Kidney (tissue), 14 donors: ENCODE results near the gene UNC5A. TPM values are rescaled to one million over a fixed set of nuclear protein-coding genes. Genes with fewer than 3 reads are reported as not detected.

Source experiments
- DNase-seq, 5 donors: peaks; one replicate each; pipeline ENCODE4 v3.0.0-alpha.2; 2013 to 2020
- FAIRE-seq: peaks from 2 replicates; lab custom pipeline; 2012; peaks lifted over from hg19 to GRCh38; lab: Jason Lieb, UNC
- H3K27ac ChIP-seq, 2 donors: one replicate each; pipeline ENCODE4 v1.7.0; 2013; ENCODE audit warnings: low read depth in 2 of 2, low read length in 2 of 2, inconsistent platforms in 1 of 2
- H3K27me3 ChIP-seq: one replicate; pipeline ENCODE4 v1.7.1; 2013; ENCODE audit warnings: low read length, inconsistent platforms; ENCODE audit not compliant: control insufficient read depth, insufficient read depth
- H3K36me3 ChIP-seq, 3 donors: one replicate each; pipeline versions ENCODE4 v1.7.0 to v1.7.1; 2013; ENCODE audit warnings: low read length in 3 of 3, control low read depth in 1 of 3, inconsistent platforms in 1 of 3; ENCODE audit not compliant: insufficient read depth in 3 of 3, control insufficient read depth in 2 of 3
- H3K4me1 ChIP-seq, 3 donors: one replicate each; pipeline versions ENCODE4 v1.7.0 to v1.7.1; 2013; ENCODE audit warnings: low read length in 3 of 3, inconsistent platforms in 1 of 3, low read depth in 1 of 3; ENCODE audit not compliant: control insufficient read depth in 2 of 3, insufficient read depth in 2 of 3
- H3K4me3 ChIP-seq, 3 donors: one replicate each; pipeline versions ENCODE4 v1.7.0 to v1.8.1; 2013; ENCODE audit warnings: low read length in 3 of 3, control low read depth in 1 of 3, inconsistent platforms in 1 of 3
- H3K9ac ChIP-seq, 3 donors: one replicate each; pipeline versions ENCODE4 v1.7.0 to v1.7.1; 2013; ENCODE audit warnings: low read length in 3 of 3, control low read depth in 1 of 3, inconsistent platforms in 1 of 3
- H3K9me3 ChIP-seq, 3 donors: one replicate each; pipeline versions ENCODE4 v1.7.0 to v1.7.1; 2013; ENCODE audit warnings: low read length in 3 of 3, control low read depth in 1 of 3, inconsistent platforms in 1 of 3; ENCODE audit not compliant: control insufficient read depth in 2 of 3, insufficient read depth in 1 of 3
- CTCF ChIP-seq: IDR thresholded peaks from 3 replicates; pipeline ENCODE4 v1.5.1; 2012; ENCODE audit warnings: mild to moderate bottlenecking, moderate library complexity, borderline replicate concordance; ENCODE audit not compliant: insufficient read depth; ENCODE audit errors: extremely low read depth
- intact Hi-C: fragments of 100-400 bp; cut with DNase I; formaldehyde crosslinking; loops from one replicate; pipeline ENCODE4 v1.11.1; 2022
- polyA plus RNA-seq: library from polyadenylated mRNA; stranded (reverse); fragments of 350-450 nt; fragmentation: Illumina TruSeq; extraction: RNeasy Lipid Tissue Mini Kit (QIAGEN cat#74804); gene quantifications from one replicate; pipeline ENCODE4 v1.2.3, GENCODE V29; 2014; ENCODE audit warnings: low read depth, low replicate concordance; ENCODE audit not compliant: insufficient read depth
- total RNA-seq: library from RNA; stranded (reverse); fragmentation: NEBNext Ultra II Directional; extraction: Animal tissue kit (Norgen Biotek cat#: 25700); gene quantifications from one replicate; pipeline ENCODE4 v1.2.1, GENCODE V29; 2021
- donor health status: control.
- donor health status: control.
- donor health status: control.
- donor health status: control.
- donor health status: control.
- donor health status: DM: yes; HTN: yes; CAD: no.
- donor health status: Normal renal cell carcinoma (clear cell type).

UNC5A gene
- total and polyA plus RNA-seq, 2 donors from 2014 or later, result 1.5 TPM; not detected in 1

DNA sequence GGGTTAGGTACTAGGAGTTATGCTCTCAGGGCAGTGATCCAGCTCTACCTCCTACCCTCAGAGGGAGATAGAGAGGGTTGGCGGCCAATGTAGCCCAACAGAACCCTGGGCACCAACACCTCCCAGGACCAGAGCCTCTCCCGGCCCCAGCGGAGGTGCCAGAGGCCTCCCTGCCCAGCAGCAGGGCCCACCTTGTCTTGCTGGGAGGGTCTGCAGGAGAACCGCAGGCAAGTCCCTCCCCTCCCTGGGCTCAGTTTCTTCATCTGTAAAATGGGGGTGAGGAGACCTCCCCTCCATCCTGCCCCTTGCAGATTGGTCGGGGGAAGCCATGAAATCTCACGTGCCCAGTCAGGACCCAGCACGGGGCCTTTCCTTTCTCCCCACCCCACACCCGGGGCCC is 54.4 kb downstream of the UNC5A start:
- no peaks in the 10 kb centered on the region for H3K27me3 ChIP-seq
- DNase-seq, result no peak
- FAIRE-seq, result no peak

GRCh38 chr5:176865964-176866363 is 55.6 kb downstream of the UNC5A start:
- DNase-seq (no peak), FAIRE-seq (no peak)
- no peaks in the 10 kb centered on the region for H3K4me1 ChIP-seq
- H3K4me3 ChIP-seq, result no peak overlapping the region
- TF ChIP-seq CTCF, result no peak
- intact Hi-C loops, result no loop called here
- H3K9ac ChIP-seq, result no peak overlapping the region
- no peak overlapping the region for H3K27ac ChIP-seq
- no peaks in the 10 kb centered on the region for H3K36me3 ChIP-seq
- no peaks in the 10 kb centered on the region for H3K27me3 ChIP-seq
- no peaks in the 10 kb centered on the region for H3K9me3 ChIP-seq

More for the DNA sequence above, 54.4 kb downstream of the UNC5A start:
- Histone ChIP-seq H3K9ac (no peak overlapping the region), H3K27ac (no peak overlapping the region), H3K36me3 (no peaks in the 10 kb centered on the region), H3K4me1 (no peaks in the 10 kb centered on the region), H3K9me3 (no peaks in the 10 kb centered on the region), H3K4me3 (no peak overlapping the region)
- TF ChIP-seq CTCF, result no peak
- intact Hi-C loops, result no loop called here

DNA sequence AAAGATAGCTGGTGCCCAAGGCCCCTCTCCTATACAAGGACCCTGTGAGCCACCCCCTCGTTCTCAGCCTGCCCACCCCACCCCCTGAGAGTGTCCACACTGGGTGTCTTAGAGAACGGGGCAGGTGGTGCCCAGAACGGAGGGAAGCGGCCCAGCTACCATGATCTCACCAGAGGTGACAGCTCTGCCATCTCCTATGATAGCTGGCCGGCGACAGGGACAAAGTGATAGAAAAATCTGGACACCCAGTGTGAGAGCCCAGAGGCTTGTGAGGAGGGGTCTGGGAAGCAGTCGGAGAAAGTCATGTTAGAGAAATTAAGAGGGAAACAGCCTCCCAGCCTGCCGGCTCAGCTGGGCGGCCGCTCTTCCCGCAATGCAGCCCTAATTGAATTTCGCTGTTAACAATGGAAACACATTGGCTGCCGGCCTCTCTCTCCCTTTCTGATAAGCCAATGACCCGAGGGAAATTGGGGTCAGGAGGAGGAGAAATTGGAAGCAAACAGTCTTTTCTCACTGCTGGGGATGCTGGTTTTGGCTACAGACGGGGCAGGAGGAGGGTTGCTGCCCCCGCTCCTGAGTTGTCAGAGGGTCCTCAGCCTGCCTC is 56.5 kb downstream of the UNC5A start:
- no peaks in the 10 kb centered on the region for H3K4me1 ChIP-seq
- H3K4me3 ChIP-seq, result no peak overlapping the region
- no peaks in the 10 kb centered on the region for H3K9me3 ChIP-seq
- intact Hi-C loops, result no loop called here
- FAIRE-seq (no peak), DNase-seq (no peak)
- no peaks in the 10 kb centered on the region for H3K27me3 ChIP-seq
- H3K9ac ChIP-seq, result no peak overlapping the region
- no peaks in the 10 kb centered on the region for H3K36me3 ChIP-seq
- no peak for TF ChIP-seq CTCF
- no peak overlapping the region for H3K27ac ChIP-seq

GRCh38 chr5:176868126-176868525 is 57.8 kb downstream of the UNC5A start:
- no peak for DNase-seq
- Histone ChIP-seq H3K27ac (no peak overlapping the region), H3K27me3 (no peaks in the 10 kb centered on the region), H3K36me3 (no peaks in the 10 kb centered on the region), H3K4me1 (no peaks in the 10 kb centered on the region), H3K4me3 (no peak overlapping the region), H3K9ac (no peak overlapping the region), H3K9me3 (no peaks in the 10 kb centered on the region)
- intact Hi-C loops, result no loop called here
- no peak for FAIRE-seq
- TF ChIP-seq CTCF, result no peak
